Liver (tissue), 9 donors: ENCODE data around the gene TIAM2. TPM values are rescaled to one million over a fixed set of nuclear protein-coding genes. Genes with fewer than 3 reads are reported as not detected.
"Not testable (repeated sequence)": the region's sequence is repeated elsewhere in the genome, so short reads cannot be mapped to it uniquely, and the experiment has no call there.

Source experiments
- DNase-seq: peaks from one replicate; pipeline ENCODE4 v3.0.0-alpha.2; 2017; ENCODE audit warnings: low spot score
- H3K27ac ChIP-seq, 2 donors: one replicate each; pipeline ENCODE4 v1.7.0; 2013; ENCODE audit warnings: inconsistent platforms in 2 of 2, low read length in 2 of 2, control low read depth in 1 of 2, low read depth in 1 of 2, mild to moderate bottlenecking in 1 of 2
- H3K27me3 ChIP-seq, 4 donors: one replicate each; pipeline versions ENCODE4 v1.6.1 to v1.7.0; 2013; ENCODE audit warnings: low read length in 3 of 4, inconsistent platforms in 1 of 4, mild to moderate bottlenecking in 1 of 4, moderate library complexity in 1 of 4; ENCODE audit not compliant: control insufficient read depth in 4 of 4, insufficient read depth in 4 of 4
- H3K36me3 ChIP-seq, 4 donors: one replicate each; pipeline versions ENCODE4 v1.6.1 to v1.7.0; 2013; ENCODE audit warnings: low read length in 3 of 4, mild to moderate bottlenecking in 3 of 4, low read depth in 1 of 4, moderate library complexity in 1 of 4; ENCODE audit not compliant: control insufficient read depth in 4 of 4, insufficient read depth in 3 of 4
- H3K4me1 ChIP-seq, 4 donors: one replicate each; pipeline versions ENCODE4 v1.6.1 to v1.7.0; 2013; ENCODE audit warnings: low read length in 3 of 4, mild to moderate bottlenecking in 3 of 4, moderate library complexity in 1 of 4; ENCODE audit not compliant: control insufficient read depth in 4 of 4, insufficient read depth in 4 of 4
- H3K4me3 ChIP-seq, 3 donors: one replicate each; pipeline versions ENCODE4 v1.6.1 to v1.7.0; 2013; ENCODE audit warnings: low read length in 3 of 3, control low read depth in 1 of 3, low read depth in 1 of 3, mild to moderate bottlenecking in 1 of 3
- H3K9ac ChIP-seq, 2 donors: one replicate each; pipeline ENCODE4 v1.7.0; 2013; ENCODE audit warnings: low read length in 2 of 2, mild to moderate bottlenecking in 2 of 2, moderate library complexity in 2 of 2, control low read depth in 1 of 2, low read depth in 1 of 2
- H3K9me3 ChIP-seq, 4 donors: one replicate each; pipeline versions ENCODE4 v1.6.1 to v1.7.0; 2013; ENCODE audit warnings: low read length in 3 of 4; ENCODE audit not compliant: control insufficient read depth in 4 of 4
- CTCF ChIP-seq: fragments of 150-350 bp; IDR thresholded peaks from 2 replicates; pipeline ENCODE4 v1.5.1; 2017; ENCODE audit warnings: improper control_type of control experiment, low read depth, low read length; ENCODE audit not compliant: missing input control
- FOXA2 ChIP-seq: IDR thresholded peaks from 2 replicates; pipeline ENCODE4 v1.6.1; 2016; ENCODE audit warnings: antibody characterized with exemption
- GABPA ChIP-seq, 2 donors: IDR thresholded peaks in 1 of 2; conservative IDR thresholded peaks in 1 of 2; 2 replicates each; pipeline ENCODE4 v1.6.1; 2016; ENCODE audit warnings: antibody characterized with exemption in 2 of 2, mild to moderate bottlenecking in 1 of 2, moderate library complexity in 1 of 2
- JUND ChIP-seq, 2 donors: IDR thresholded peaks; 2 replicates each; pipeline ENCODE4 v1.6.1; 2016; ENCODE audit warnings: antibody characterized with exemption in 2 of 2
- MAX ChIP-seq: IDR thresholded peaks from 2 replicates; pipeline ENCODE4 v1.6.1; 2016; ENCODE audit warnings: antibody characterized with exemption
- NR2F2 ChIP-seq: IDR thresholded peaks from 2 replicates; pipeline ENCODE4 v1.6.1; 2016; ENCODE audit warnings: antibody characterized with exemption
- REST ChIP-seq: IDR thresholded peaks from 2 replicates; pipeline ENCODE4 v1.6.1; 2016; ENCODE audit warnings: antibody characterized with exemption, mild to moderate bottlenecking
- RXRA ChIP-seq, 2 donors: IDR thresholded peaks; 2 replicates each; pipeline ENCODE4 v1.6.1; 2017 to 2018; ENCODE audit warnings: antibody characterized with exemption in 2 of 2, mild to moderate bottlenecking in 1 of 2
- SP1 ChIP-seq: IDR thresholded peaks from 2 replicates; pipeline ENCODE4 v1.6.1; 2018; ENCODE audit warnings: antibody characterized with exemption, mild to moderate bottlenecking
- TAF1 ChIP-seq: conservative IDR thresholded peaks from 2 replicates; pipeline ENCODE4 v1.6.1; 2016; ENCODE audit warnings: antibody characterized with exemption, mild to moderate bottlenecking
- WGBS: extraction: QIAGEN DNeasy Blood & Tissue Kit; methylation state at CpG from one replicate; pipeline ENCODE4 v1.1.7; 2013; 5-methylcytosine and 5-hydroxymethylcytosine counted together
- polyA plus RNA-seq, 2 donors: library from polyadenylated mRNA; stranded (reverse) in 1 of 2; unstranded in 1 of 2; fragments of 200-250 nt in 1 of 2; fragments of >200 nt in 1 of 2; fragmentation: Nextera tagmentation in 1 of 2; extraction: Ambion mirVana in 1 of 2; gene quantifications; one replicate each; pipeline versions ENCODE4 v1.2.1 to v1.2.3, GENCODE V29; 2013 to 2015
- total RNA-seq, 2 donors: library from RNA; depleted of rRNA; stranded (reverse); fragments of >200 nt; gene quantifications; one replicate each; pipeline ENCODE4 v1.2.3, GENCODE V29; 2014
- donor health status: healthy.
- donor health status: healthy.
- donor health status: healthy.
- donor health status: healthy.
- donor health status: healthy.

The TIAM2 gene
- total and polyA plus RNA-seq, 4 donors = 0.62 to 3.7 (median 2.4) TPM

GRCh38 chr6:155216312-155217046, 221.4 kb downstream of the TIAM2 start:
- DNase-seq = no peak
- Histone ChIP-seq H3K27ac (no peak overlapping the region), H3K9ac (no peak overlapping the region), H3K4me1 (no peaks in the 10 kb centered on the region), H3K4me3 (no peak overlapping the region), H3K27me3 (no peaks in the 10 kb centered on the region), H3K36me3 (no peaks in the 10 kb centered on the region), H3K9me3 (peaks cover 0 to 2% (median 0%) of the 10 kb centered on the region in 4 donors)
- WGBS = 42% methylated on average over 11 of the region's 11 CpGs
- TF ChIP-seq REST (no peak), NR2F2 (no peak), CTCF (no peak), FOXA2 (no peak), GABPA (IDR thresholded peaks at IDR 0.05 in 1 of 2, conservative IDR thresholded peaks at IDR 0.05 in 1 of 2) (no peak), JUND (IDR thresholded peaks at IDR 0.05) (no peak), SP1 (no peak)

GRCh38 chr6:155218711-155219110, 223.6 kb downstream of the TIAM2 start:
- H3K27ac ChIP-seq, DNase-seq, H3K4me1 ChIP-seq, H3K9me3 ChIP-seq, H3K36me3 ChIP-seq, H3K9ac ChIP-seq, H3K27me3 ChIP-seq, H3K4me3 ChIP-seq: not testable (repeated sequence)
- WGBS = 93% methylated on average over 20 of the region's 20 CpGs

- 86% methylated on average over 7 of the region's 7 CpGs for WGBS
- H3K27me3 ChIP-seq = peaks cover 0 to 6% (median 0%) of the 10 kb centered on the region in 4 donors
- H3K36me3 ChIP-seq = no peaks in the 10 kb centered on the region
- no peak overlapping the region for H3K4me3 ChIP-seq
- no peak for DNase-seq
- H3K4me1 ChIP-seq = no peaks in the 10 kb centered on the region
- H3K9ac ChIP-seq = no peak overlapping the region
- H3K27ac ChIP-seq = no peak overlapping the region
- H3K9me3 ChIP-seq = no peaks in the 10 kb centered on the region
- TF ChIP-seq TAF1 = no peak
- TF ChIP-seq FOXA2 = no peak
- no peak for TF ChIP-seq RXRA (IDR thresholded peaks at IDR 0.05)
- TF ChIP-seq MAX = no peak
- no peak for TF ChIP-seq SP1
Observed at GRCh38 chr6:155219299-155219698, 224.2 kb downstream of the TIAM2 start.
